HG02943 (cell line): ENCODE data around the gene CTNND2.

ENCODE experiments used
- ATAC-seq: cut with Tn5 transposase; IDR thresholded peaks from one replicate; pipeline ENCODE4 v1.9.1; 2021; ENCODE audit warnings: mild to moderate bottlenecking, low read depth, moderate library complexity; ENCODE audit not compliant: unreplicated experiment

CTNND2 gene

GRCh38 chr5:11411621-11412020 lies 492.6 kb downstream of the CTNND2 start:
- ATAC-seq: no peak

DNA sequence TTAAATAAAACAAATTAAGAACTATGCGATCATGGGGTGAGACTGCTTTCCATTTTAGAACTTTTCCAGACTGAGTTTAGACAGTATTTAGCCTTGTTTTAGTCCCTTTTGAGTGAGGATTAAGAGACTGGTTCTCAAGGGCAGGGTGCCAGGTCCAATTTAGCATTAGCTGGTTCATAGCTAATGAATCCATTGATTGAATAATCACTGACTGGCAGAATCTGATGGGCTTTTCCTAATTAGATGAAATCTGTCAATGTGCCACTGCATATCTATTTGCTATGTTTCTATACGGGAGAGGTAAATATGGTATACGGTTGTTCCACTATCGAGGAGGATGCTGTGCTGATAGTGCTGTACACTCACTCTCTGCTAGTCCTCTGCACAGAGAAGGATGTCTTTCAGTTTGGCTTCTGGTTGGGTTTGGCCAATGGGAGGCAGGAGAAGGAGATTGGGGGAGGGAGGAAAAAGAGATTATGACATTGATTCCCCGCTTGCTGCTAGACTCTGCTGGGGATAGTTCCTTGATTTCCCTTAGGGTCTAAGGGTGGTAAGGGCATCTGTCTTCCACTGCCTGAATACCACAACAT lies 496.6 kb downstream of the CTNND2 start:
- ATAC-seq: no peak

DNA sequence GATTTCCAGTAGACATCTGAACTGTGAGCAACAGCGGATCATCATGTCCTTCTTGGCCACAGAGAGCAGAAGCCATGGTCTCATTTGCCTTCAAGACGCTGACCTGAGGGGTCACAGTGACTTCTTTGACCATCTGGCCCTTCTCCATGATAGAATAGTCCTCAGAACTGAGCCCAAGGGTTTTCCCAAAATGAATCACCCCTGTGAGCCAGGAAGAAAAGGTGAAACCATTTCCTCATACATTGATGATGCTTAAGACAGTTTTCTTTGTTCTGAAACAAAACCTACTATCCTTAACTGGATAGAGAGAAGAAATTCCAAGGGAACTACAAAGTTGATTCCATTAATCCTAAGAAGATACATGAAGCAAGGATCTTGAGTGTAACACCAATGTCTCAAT lies 503.9 kb downstream of the CTNND2 start:
- no peak for ATAC-seq

GRCh38 chr5:11398728-11399127 lies 505.5 kb downstream of the CTNND2 start:
- ATAC-seq: no peak

- ATAC-seq: no peak
Measured at GRCh38 chr5:11397549-11397948, 506.7 kb downstream of the CTNND2 start.

DNA sequence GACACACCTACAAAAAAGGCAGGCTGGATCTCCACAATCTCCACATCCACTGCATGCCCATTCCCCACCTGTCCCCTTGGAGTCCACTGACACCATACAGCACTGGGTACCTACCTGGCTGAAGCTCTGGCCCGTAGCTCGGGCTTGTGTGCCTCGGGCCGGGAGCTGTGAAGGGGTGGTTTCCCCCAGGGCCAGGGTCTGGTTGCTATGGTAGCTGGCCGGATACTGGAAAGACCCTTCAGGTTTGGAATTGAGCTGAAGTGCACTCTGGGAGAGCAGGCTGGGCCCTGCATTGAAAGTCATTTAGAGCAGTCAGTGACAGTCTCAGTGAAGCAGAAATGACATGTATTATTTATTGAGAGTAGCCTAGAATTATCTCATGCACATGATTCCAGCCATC lies 507.3 kb downstream of the CTNND2 start:
- ATAC-seq: no peak

- no peak for ATAC-seq
Measured at GRCh38 chr5:11394933-11395332, 509.3 kb downstream of the CTNND2 start.

DNA sequence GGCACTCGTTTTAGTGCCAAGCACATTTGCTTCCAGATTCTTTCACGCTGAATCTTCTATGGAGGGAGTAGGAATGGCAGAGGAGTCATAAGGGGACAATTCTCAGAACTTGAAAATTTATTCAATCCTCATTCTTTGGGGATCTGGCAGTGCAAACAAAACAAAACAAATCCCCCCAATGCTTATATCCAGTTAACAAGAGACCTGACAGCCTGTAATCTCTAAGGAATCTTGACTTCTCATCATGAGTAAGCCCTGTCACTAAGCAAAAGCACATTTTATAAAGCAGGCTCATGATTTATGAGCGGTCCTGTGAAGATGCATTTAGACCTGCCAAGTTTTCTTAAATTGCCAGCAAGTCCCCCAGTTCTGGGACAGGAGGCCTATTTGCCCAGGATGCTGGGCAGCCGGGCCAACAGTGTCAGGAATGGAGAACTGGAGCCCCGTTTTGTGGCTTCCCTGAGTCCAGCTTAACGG lies 513.9 kb downstream of the CTNND2 start:
- ATAC-seq: no peak

- no peak for ATAC-seq
Measured at GRCh38 chr5:11387382-11387781, 516.9 kb downstream of the CTNND2 start.

- ATAC-seq: no peak
Measured at GRCh38 chr5:11386398-11386797, 517.8 kb downstream of the CTNND2 start.

DNA sequence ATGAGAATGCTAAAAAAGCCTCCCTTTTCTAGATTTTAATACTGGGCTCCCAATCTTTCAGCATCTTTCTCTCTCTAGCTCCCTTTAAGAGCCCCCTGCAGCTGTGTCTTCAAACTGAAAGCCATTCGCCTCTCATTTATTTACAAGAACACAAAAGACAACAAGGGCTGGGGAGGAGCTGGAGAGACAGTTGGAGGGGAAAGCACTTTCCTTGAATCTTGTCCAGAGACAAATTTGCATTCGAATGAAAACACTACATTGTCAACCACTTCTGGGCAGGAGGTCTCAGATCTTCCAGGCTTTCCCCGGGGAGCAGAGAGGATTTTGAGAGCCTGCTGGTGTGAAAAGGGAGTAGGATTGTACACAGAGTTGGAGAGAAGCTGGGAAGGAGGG lies 518.3 kb downstream of the CTNND2 start:
- ATAC-seq: no peak

- ATAC-seq: no peak
Measured at GRCh38 chr5:11385251-11385900, 518.9 kb downstream of the CTNND2 start.

DNA sequence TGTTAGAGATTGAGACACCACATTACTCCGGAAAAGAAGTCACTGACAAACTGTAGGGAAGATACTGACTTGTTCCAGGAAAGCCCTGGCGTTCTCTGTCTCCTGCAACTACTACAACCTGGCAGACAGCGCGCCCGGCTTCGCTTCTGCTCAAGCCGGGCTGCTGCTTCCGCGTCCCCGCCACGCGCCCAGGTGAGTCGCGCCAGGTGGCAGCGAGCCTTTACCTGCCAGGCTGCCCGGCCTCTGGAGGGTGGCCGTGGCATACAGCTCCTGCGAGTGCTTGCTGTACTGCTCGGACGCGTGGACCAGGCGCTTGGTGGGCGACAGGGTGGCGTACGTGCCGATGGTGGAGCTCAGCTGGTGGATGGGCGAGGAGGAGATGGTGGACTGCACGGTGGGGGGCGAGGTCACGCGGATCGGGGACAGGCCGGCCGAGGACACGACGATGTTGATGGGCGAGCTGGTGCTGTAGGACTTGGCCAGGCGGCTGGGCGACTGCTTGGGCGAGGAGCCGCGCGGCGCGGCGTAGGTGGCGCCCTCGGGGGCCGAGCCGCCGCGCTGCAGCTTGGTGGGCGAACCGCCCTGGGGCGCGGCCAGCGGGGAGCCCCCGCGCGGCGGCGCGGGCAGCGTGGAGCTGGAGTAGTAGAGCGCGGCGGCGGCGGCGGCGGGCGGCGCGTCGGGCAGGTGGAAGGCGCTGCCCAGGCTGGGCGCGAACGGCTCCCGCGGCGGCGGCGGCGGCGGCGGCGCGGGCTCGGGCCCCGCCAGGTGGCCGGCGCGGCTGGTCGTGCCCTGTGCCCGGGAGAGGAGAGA lies 519.6 kb downstream of the CTNND2 start:
- ATAC-seq: no peak

DNA sequence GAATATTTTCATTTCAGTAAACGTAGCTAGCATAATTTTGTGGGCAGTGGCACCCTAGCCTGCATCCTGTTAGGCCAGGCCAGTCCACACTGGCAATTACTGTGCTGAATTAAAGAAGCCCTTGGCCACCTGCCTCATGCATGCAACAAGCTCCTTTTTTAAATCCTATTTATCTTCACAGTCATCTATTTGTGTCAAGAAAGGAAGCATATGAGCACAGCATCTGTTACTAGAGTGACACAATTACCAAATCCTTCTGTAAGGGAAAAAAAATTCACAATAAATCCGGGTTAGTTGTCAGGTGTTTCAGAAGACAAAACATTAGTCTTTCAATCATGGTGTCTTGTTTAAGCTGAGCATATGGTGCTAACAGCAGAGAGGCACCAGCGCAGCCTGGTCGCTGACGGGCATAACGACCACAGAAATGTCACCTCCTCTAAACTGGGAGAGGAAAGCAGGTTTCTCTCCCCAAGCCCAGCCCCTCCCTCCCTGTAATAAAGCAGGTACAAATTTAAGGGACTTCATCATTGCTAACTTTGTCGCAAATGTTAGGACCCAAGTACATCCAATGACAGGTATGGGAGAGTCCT lies 520.6 kb downstream of the CTNND2 start:
- ATAC-seq: no peak

- ATAC-seq: no peak
Measured at GRCh38 chr5:11378461-11378860, 525.8 kb downstream of the CTNND2 start.

DNA sequence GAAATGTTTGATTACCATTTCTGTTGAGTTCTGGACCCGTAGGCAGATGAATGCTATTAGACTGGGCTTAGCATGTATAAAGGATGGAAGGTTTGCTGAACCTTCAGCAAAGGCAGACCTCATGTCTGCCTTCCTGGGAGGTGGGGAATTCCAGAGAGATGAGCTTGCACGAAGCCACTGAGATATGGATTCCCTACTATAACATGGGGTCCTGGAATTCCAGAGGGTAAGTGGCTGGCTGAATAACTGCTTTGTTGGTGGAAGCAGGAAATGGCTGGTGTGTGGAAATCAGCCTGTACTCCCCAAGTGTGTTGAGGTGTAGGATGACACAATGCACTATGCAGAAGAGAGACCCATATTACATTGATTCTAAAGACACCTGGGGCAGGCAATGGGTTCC lies 526.4 kb downstream of the CTNND2 start:
- no peak for ATAC-seq

DNA sequence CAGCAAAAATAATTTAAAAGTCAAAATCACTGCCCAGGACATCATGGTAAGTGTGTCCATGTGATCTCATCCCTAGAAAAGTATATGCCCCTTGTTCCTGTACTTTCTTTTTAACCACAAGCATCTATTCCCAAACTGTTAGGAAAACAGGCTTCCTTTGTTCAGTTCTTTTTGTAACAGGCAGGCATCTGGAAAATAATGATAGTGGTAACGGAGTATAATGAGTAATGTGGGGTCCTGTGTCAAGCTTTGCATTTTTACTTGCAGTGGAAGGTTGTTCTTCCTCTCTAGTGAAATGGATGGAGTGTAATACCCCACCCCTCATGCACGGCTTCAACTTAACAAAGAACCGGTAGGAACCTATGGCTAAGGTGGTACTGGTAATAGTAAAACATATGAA lies 532.1 kb downstream of the CTNND2 start:
- ATAC-seq: no peak

- no peak for ATAC-seq
Measured at GRCh38 chr5:11371021-11371420, 533.2 kb downstream of the CTNND2 start.

GRCh38 chr5:11364531-11364930 lies 539.7 kb downstream of the CTNND2 start:
- ATAC-seq: no peak

DNA sequence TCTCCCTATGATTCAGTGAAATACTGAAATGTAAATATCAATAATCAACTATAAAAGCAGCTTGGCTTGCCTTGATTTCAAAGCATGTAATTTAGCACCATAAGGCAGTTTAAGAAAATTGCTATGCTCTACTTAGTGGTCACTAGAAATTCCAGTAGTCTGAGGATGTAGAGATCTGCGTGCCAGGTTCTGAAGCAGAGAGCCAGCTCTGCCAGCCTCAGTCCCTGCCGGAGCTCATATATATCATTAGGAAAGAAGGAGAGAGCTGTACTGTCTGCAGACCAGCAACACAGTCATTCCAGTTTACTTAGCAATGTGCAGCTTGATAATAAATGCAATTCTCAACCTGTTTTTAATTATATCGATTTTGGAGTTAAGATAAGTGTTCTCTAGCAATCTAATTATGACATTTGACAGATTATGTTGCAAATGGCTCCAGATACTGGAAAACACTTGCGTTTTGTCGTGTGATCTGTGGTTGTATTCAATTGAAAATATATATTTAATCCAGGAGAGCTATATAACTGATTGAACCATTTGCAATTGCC lies 540.5 kb downstream of the CTNND2 start:
- no peak for ATAC-seq

GRCh38 chr5:11361768-11362167 lies 542.5 kb downstream of the CTNND2 start:
- ATAC-seq: no peak
